WTC11 (cell line): ENCODE results near the gene GSG1L. TPM values are rescaled to one million over a fixed set of nuclear protein-coding genes. Genes with fewer than 3 reads are reported as not detected.
"Not testable (repeated sequence)": the region's sequence is repeated elsewhere in the genome, so short reads cannot be mapped to it uniquely, and the experiment has no call there.

Experiments used
- ATAC-seq: fragments of 200-7000 bp; cut with Tn5 transposase; 2 replicates; pipeline ENCODE4 v1.10.0; 2021; ENCODE audit warnings: mild to moderate bottlenecking, moderate library complexity
- CTCF ChIA-PET: fragments of 300-600 bp; sonication (Branson Sonifier 250); formaldehyde crosslinking; loops from one replicate; lab custom pipeline; 2021; ENCODE audit warnings: antibody characterized with exemption; lab: Charles Lee
- POLR2A ChIA-PET: fragments of 350-600 bp; sonication (Branson Sonifier 250); formaldehyde crosslinking; loops from one replicate; lab custom pipeline; 2021; ENCODE audit warnings: antibody characterized with exemption; lab: Charles Lee
- DNase-seq: peaks from one replicate; pipeline ENCODE4 v3.0.0; 2021; ENCODE audit warnings: low spot score
- H3K27ac Mint-ChIP-seq: 2 replicates; pipeline ENCODE4 v1.8.0; 2021; ENCODE audit warnings: mixed read lengths
- H3K27me3 Mint-ChIP-seq: 2 replicates; pipeline ENCODE4 v1.8.0; 2021; ENCODE audit warnings: low read depth, mild to moderate bottlenecking, moderate library complexity, mixed read lengths
- H3K36me3 Mint-ChIP-seq: 2 replicates; pipeline ENCODE4 v1.8.0; 2021; ENCODE audit warnings: mixed read lengths
- H3K4me1 Mint-ChIP-seq: 2 replicates; pipeline ENCODE4 v1.8.0; 2022; ENCODE audit warnings: mixed read lengths
- H3K4me3 Mint-ChIP-seq: 2 replicates; pipeline ENCODE4 v1.8.0; 2021; ENCODE audit warnings: mild to moderate bottlenecking, moderate library complexity, mixed read lengths
- H3K9me3 Mint-ChIP-seq: 2 replicates; pipeline ENCODE4 v1.8.0; 2021; ENCODE audit warnings: mixed read lengths
- ESRRA ChIP-seq: sonication (generic); formaldehyde crosslinking; IDR thresholded peaks from 2 replicates; pipeline ENCODE4 v1.8.1; 2022; ENCODE audit warnings: mild to moderate bottlenecking, missing genetic modification reagents, borderline replicate concordance
- KAT7 ChIP-seq: sonication (generic); formaldehyde crosslinking; IDR thresholded peaks from 2 replicates; pipeline ENCODE4 v1.8.1; 2023; ENCODE audit warnings: missing genetic modification reagents, mild to moderate bottlenecking, borderline replicate concordance
- NFATC4 ChIP-seq: fragments of 250-450 bp; sonication (Bioruptor Pico); IDR thresholded peaks from 2 replicates; pipeline ENCODE4 v1.9.0; 2021; ENCODE audit warnings: mild to moderate bottlenecking
- NR1H2 ChIP-seq: sonication (generic); formaldehyde crosslinking; IDR thresholded peaks from 2 replicates; pipeline ENCODE4 v1.9.0; 2021; ENCODE audit warnings: mild to moderate bottlenecking, moderate library complexity, missing genetic modification reagents
- PRRX2 ChIP-seq: fragments of 250-450 bp; sonication (Bioruptor Pico); IDR thresholded peaks from 2 replicates; pipeline ENCODE4 v1.8.0; 2021; ENCODE audit warnings: mild to moderate bottlenecking
- RORB ChIP-seq: fragments of 250-450 bp; sonication (Bioruptor Pico); IDR thresholded peaks from 2 replicates; pipeline ENCODE4 v1.9.0; 2021; ENCODE audit warnings: mild to moderate bottlenecking
- TP53 ChIP-seq: sonication (generic); formaldehyde crosslinking; IDR thresholded peaks from 2 replicates; pipeline ENCODE4 v1.8.1; 2023; ENCODE audit warnings: mild to moderate bottlenecking, missing genetic modification reagents
- ZNF121 ChIP-seq: sonication (generic); formaldehyde crosslinking; IDR thresholded peaks from 2 replicates; pipeline ENCODE4 v1.8.0; 2023; ENCODE audit warnings: missing genetic modification reagents
- ZNF423 ChIP-seq: fragments of 250-450 bp; sonication (Bioruptor Pico); IDR thresholded peaks from 2 replicates; pipeline ENCODE4 v2.1.2; 2022; ENCODE audit warnings: mild to moderate bottlenecking, moderate library complexity
- total RNA-seq: library from RNA; stranded (reverse); gene quantifications from 3 replicates; pipeline ENCODE4 v1.2.3, GENCODE V29; 2021
- TF ChIP-seq, protein P1 (sequence below): sonication (generic); formaldehyde crosslinking; IDR thresholded peaks from 2 replicates; pipeline ENCODE4 v1.8.1; 2022; ENCODE audit warnings: missing genetic modification reagents, borderline replicate concordance
- TF ChIP-seq, protein P2 (sequence below): sonication (generic); formaldehyde crosslinking; conservative IDR thresholded peaks from 2 replicates; pipeline ENCODE4 v1.8.1; 2023; ENCODE audit warnings: mild to moderate bottlenecking, low read depth, missing genetic modification reagents, moderate library complexity
- TF ChIP-seq, protein P3 (sequence below): sonication (generic); formaldehyde crosslinking; IDR thresholded peaks from 2 replicates; pipeline ENCODE4 v1.8.1; 2022; ENCODE audit warnings: mild to moderate bottlenecking, missing genetic modification reagents, moderate library complexity, borderline replicate concordance
- TF ChIP-seq, protein P4 (sequence below): sonication (generic); formaldehyde crosslinking; IDR thresholded peaks from 2 replicates; pipeline ENCODE4 v1.8.1; 2022; ENCODE audit warnings: low read depth, mild to moderate bottlenecking, moderate library complexity, missing genetic modification reagents, borderline replicate concordance
- TF ChIP-seq, protein P5 (sequence below): fragments of 250-450 bp; sonication (Bioruptor Pico); conservative IDR thresholded peaks from 2 replicates; pipeline ENCODE4 v1.9.0; 2021; ENCODE audit warnings: mild to moderate bottlenecking
- TF ChIP-seq, protein P6 (sequence below): sonication (generic); formaldehyde crosslinking; IDR thresholded peaks from 2 replicates; pipeline ENCODE4 v1.8.0; 2022; ENCODE audit warnings: mild to moderate bottlenecking, missing genetic modification reagents

The GSG1L gene
- total RNA-seq, 1 experiment from 2014 or later = 0.28 TPM

DNA sequence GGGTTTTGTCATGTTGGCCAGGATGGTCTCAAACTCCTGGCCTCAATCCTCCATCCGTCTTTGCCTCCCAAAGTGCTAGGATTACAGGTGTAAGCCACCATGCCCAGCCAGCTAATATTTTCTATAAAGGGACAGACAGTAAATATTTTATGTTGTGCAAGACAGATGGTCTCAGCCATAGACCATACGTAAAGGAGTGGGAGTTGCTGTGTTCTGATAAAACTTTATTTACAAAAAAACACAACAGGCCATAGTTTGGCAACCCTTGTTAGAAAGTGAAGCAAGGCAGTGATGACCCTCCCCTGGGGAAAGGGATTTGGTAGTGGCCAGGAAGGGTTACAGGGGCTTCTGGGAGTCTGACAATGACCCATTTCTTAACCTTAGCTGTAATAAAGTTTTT lies 119.7 kb downstream of the GSG1L start:
- DNase-seq = no peak
- CTCF ChIA-PET = no interaction called here
- POLR2A ChIA-PET = no interaction called here
- H3K27ac Mint-ChIP-seq = no peak overlapping the region
- peaks cover 3% of the 10 kb centered on the region; the same call in 1 of the 2 replicates for H3K9me3 Mint-ChIP-seq
- peaks cover 4% of the 10 kb centered on the region for H3K4me1 Mint-ChIP-seq
- no peak overlapping the region for H3K4me3 Mint-ChIP-seq
- peaks cover 3% of the 10 kb centered on the region; the same call in 1 of the 2 replicates for H3K27me3 Mint-ChIP-seq
- ATAC-seq = no peak
- no peaks in the 10 kb centered on the region for H3K36me3 Mint-ChIP-seq
- TF ChIP-seq, protein P1, sequence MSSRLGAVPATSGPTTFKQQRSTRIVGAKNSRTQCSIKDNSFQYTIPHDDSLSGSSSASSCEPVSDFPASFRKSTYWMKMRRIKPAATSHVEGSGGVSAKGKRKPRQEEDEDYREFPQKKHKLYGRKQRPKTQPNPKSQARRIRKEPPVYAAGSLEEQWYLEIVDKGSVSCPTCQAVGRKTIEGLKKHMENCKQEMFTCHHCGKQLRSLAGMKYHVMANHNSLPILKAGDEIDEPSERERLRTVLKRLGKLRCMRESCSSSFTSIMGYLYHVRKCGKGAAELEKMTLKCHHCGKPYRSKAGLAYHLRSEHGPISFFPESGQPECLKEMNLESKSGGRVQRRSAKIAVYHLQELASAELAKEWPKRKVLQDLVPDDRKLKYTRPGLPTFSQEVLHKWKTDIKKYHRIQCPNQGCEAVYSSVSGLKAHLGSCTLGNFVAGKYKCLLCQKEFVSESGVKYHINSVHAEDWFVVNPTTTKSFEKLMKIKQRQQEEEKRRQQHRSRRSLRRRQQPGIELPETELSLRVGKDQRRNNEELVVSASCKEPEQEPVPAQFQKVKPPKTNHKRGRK = no peak
- TF ChIP-seq NR1H2 (no peak), ZNF423 (CRISPR knock-in tag) (no peak), RORB (CRISPR knock-in tag) (no peak), ZNF121 (CRISPR knock-in tag) (no peak), NFATC4 (CRISPR knock-in tag) (no peak), KAT7 (no peak), PRRX2 (CRISPR knock-in tag) (no peak), ESRRA (no peak), TP53 (no peak)
- TF ChIP-seq, protein P2, sequence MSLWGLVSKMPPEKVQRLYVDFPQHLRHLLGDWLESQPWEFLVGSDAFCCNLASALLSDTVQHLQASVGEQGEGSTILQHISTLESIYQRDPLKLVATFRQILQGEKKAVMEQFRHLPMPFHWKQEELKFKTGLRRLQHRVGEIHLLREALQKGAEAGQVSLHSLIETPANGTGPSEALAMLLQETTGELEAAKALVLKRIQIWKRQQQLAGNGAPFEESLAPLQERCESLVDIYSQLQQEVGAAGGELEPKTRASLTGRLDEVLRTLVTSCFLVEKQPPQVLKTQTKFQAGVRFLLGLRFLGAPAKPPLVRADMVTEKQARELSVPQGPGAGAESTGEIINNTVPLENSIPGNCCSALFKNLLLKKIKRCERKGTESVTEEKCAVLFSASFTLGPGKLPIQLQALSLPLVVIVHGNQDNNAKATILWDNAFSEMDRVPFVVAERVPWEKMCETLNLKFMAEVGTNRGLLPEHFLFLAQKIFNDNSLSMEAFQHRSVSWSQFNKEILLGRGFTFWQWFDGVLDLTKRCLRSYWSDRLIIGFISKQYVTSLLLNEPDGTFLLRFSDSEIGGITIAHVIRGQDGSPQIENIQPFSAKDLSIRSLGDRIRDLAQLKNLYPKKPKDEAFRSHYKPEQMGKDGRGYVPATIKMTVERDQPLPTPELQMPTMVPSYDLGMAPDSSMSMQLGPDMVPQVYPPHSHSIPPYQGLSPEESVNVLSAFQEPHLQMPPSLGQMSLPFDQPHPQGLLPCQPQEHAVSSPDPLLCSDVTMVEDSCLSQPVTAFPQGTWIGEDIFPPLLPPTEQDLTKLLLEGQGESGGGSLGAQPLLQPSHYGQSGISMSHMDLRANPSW (CRISPR knock-in tag) = no peak
- TF ChIP-seq, protein P3, sequence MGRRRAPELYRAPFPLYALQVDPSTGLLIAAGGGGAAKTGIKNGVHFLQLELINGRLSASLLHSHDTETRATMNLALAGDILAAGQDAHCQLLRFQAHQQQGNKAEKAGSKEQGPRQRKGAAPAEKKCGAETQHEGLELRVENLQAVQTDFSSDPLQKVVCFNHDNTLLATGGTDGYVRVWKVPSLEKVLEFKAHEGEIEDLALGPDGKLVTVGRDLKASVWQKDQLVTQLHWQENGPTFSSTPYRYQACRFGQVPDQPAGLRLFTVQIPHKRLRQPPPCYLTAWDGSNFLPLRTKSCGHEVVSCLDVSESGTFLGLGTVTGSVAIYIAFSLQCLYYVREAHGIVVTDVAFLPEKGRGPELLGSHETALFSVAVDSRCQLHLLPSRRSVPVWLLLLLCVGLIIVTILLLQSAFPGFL (CRISPR knock-in tag) = no peak
- TF ChIP-seq, protein P4, sequence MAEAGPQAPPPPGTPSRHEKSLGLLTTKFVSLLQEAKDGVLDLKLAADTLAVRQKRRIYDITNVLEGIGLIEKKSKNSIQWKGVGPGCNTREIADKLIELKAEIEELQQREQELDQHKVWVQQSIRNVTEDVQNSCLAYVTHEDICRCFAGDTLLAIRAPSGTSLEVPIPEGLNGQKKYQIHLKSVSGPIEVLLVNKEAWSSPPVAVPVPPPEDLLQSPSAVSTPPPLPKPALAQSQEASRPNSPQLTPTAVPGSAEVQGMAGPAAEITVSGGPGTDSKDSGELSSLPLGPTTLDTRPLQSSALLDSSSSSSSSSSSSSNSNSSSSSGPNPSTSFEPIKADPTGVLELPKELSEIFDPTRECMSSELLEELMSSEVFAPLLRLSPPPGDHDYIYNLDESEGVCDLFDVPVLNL = no peak
- TF ChIP-seq, protein P5, sequence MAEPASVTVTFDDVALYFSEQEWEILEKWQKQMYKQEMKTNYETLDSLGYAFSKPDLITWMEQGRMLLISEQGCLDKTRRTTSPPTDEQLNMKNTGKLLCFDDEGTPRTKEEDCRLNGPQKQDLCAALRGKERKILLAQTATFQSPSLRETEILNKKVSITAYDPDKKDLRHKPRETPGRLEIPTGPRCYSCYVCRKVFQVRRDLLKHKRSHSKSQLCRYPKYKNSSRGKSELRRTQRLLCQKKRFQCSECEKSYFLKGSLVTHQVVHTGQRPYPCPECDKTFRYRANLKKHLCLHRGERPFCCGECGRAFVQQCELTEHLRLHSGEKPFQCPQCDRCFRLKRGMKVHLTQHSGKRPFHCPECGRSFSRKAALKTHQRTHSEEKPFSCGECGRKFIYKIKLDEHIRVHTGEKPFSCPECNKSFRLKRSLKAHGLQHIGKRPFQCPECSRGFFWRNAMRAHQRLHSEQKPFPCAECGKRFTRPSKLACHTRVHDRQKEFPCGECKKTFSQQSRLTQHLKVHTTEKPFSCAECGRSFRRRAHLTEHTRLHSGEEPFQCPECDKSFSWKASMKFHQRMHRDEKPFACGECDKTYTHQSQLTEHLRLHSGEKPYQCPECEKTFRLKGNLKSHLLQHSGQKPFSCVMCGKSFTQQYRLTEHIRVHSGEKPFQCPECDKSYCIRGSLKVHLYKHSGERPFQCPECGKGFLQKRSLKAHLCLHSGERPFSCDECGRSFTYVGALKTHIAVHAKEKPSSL (CRISPR knock-in tag) = no peak
- TF ChIP-seq, protein P6, sequence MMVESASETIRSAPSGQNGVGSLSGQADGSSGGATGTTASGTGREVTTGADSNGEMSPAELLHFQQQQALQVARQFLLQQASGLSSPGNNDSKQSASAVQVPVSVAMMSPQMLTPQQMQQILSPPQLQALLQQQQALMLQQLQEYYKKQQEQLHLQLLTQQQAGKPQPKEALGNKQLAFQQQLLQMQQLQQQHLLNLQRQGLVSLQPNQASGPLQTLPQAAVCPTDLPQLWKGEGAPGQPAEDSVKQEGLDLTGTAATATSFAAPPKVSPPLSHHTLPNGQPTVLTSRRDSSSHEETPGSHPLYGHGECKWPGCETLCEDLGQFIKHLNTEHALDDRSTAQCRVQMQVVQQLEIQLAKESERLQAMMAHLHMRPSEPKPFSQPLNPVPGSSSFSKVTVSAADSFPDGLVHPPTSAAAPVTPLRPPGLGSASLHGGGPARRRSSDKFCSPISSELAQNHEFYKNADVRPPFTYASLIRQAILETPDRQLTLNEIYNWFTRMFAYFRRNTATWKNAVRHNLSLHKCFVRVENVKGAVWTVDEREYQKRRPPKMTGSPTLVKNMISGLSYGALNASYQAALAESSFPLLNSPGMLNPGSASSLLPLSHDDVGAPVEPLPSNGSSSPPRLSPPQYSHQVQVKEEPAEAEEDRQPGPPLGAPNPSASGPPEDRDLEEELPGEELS (CRISPR knock-in tag) = no peak

DNA sequence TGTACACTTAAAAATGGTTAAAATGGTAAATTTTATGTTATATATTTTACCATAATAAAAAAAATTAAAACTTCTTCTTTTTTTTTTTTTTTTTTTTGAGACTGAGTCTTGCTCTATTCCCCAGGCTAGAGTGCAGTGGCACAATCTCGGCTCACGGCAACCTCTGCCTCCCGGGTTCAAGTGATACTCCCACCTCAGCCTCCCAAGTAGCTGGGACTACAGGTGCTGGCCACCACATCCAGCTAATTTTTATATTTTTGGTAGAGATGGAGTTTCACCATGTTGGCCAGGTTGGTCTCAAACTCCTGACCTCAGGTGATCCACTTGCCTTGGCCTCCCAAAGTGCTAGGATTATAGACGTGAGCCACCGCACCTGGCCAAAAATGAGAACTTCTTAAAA lies 121.4 kb downstream of the GSG1L start:
- CTCF ChIA-PET, H3K36me3 Mint-ChIP-seq, ATAC-seq, POLR2A ChIA-PET, H3K27ac Mint-ChIP-seq, H3K27me3 Mint-ChIP-seq, H3K4me1 Mint-ChIP-seq, DNase-seq, H3K9me3 Mint-ChIP-seq, H3K4me3 Mint-ChIP-seq: not testable (repeated sequence)
